IMR-90 (cell line): Measurements from ENCODE around the gene RASL11A. TPM values are rescaled to one million over a fixed set of nuclear protein-coding genes. Genes with fewer than 3 reads are reported as not detected.

Experiments used
- ATAC-seq: fragments of 200-7000 bp; cut with Tn5 transposase; 2 replicates; pipeline ENCODE4 v1.9.1; 2020; ENCODE audit warnings: low read depth, mild to moderate bottlenecking, moderate library complexity
- BruUV-seq: library from RNA; stranded (reverse); fragments of 400-500 nt; replicated peaks from 2 replicates; lab custom pipeline; 2021; lab: Mats Ljungman, UMichigan
- CTCF ChIA-PET: fragments of 300-600 bp; formaldehyde crosslinking; extraction: SDS; loops from one replicate; lab custom pipeline; 2021; ENCODE audit warnings: antibody characterized with exemption; lab: Yijun Ruan, JAX
- POLR2A ChIA-PET: fragments of 300-600 bp; sonication (Branson Sonifier 250); formaldehyde crosslinking; loops from one replicate; lab custom pipeline; 2022; ENCODE audit warnings: antibody characterized with exemption; ENCODE audit not compliant: unreplicated experiment; lab: Charles Lee
- DNase-seq: peaks from one replicate; pipeline ENCODE4 v3.0.0; 2013
- H2AFZ ChIP-seq: replicated peaks from 2 replicates; pipeline ENCODE3; 2013; ENCODE audit warnings: low read length, mild to moderate bottlenecking; ENCODE audit not compliant: poor library complexity
- H2AK5ac ChIP-seq: 2 replicates; pipeline ENCODE4 v1.6.1; 2013; ENCODE audit warnings: low read depth, low read length, inconsistent platforms
- H2AK9ac ChIP-seq: replicated peaks from 2 replicates; pipeline ENCODE3; 2013; ENCODE audit warnings: mild to moderate bottlenecking, low read depth, low read length, moderate library complexity; ENCODE audit not compliant: poor library complexity
- H2BK120ac ChIP-seq: 2 replicates; pipeline ENCODE4 v1.6.1; 2013; ENCODE audit warnings: low read depth, low read length, inconsistent platforms
- H2BK15ac ChIP-seq: 3 replicates; pipeline ENCODE4 v1.6.1; 2013; ENCODE audit warnings: low read depth, low read length, inconsistent platforms
- H2BK20ac ChIP-seq: 2 replicates; pipeline ENCODE4 v1.6.1; 2013; ENCODE audit warnings: low read depth, mild to moderate bottlenecking, inconsistent platforms, low read length, moderate library complexity
- H2BK5ac ChIP-seq: 2 replicates; pipeline ENCODE4 v1.6.1; 2013; ENCODE audit warnings: mild to moderate bottlenecking, low read depth, low read length, inconsistent platforms; ENCODE audit not compliant: poor library complexity, severe bottlenecking
- H3K14ac ChIP-seq: replicated peaks from 2 replicates; pipeline ENCODE4 v1.6.1; 2013; ENCODE audit warnings: low read depth, low read length, inconsistent platforms
- H3K18ac ChIP-seq: 2 replicates; pipeline ENCODE4 v1.6.1; 2013; ENCODE audit warnings: low read depth, low read length, control low read depth
- H3K23ac ChIP-seq: 2 replicates; pipeline ENCODE4 v1.6.1; 2013; ENCODE audit warnings: low read depth, low read length, inconsistent platforms
- H3K27ac ChIP-seq: 2 replicates; pipeline ENCODE4 v1.5.1; 2013; ENCODE audit warnings: mild to moderate bottlenecking, control low read depth, low read length; ENCODE audit not compliant: insufficient read depth
- H3K27me3 ChIP-seq: 2 replicates; pipeline ENCODE4 v1.6.1; 2013; ENCODE audit warnings: low read length; ENCODE audit not compliant: control insufficient read depth, insufficient read depth
- H3K36me3 ChIP-seq: 2 replicates; pipeline ENCODE4 v1.6.1; 2013; ENCODE audit warnings: low read length, mixed read lengths; ENCODE audit not compliant: control insufficient read depth, insufficient read depth
- H3K4ac ChIP-seq: 2 replicates; pipeline ENCODE4 v1.6.1; 2013; ENCODE audit warnings: low read depth, low read length, inconsistent platforms
- H3K4me1 ChIP-seq: 2 replicates; pipeline ENCODE4 v1.6.1; 2013; ENCODE audit warnings: low read length, mixed read lengths; ENCODE audit not compliant: control insufficient read depth, insufficient read depth
- H3K4me2 ChIP-seq: 2 replicates; pipeline ENCODE4 v1.6.1; 2013; ENCODE audit warnings: low read depth, mild to moderate bottlenecking, control low read depth, low read length, moderate library complexity
- H3K4me3 ChIP-seq: 2 replicates; pipeline ENCODE4 v1.5.1; 2013; ENCODE audit warnings: low read depth, mild to moderate bottlenecking, control low read depth, low read length, moderate library complexity; ENCODE audit not compliant: insufficient read depth
- H3K56ac ChIP-seq: 2 replicates; pipeline ENCODE4 v1.6.1; 2013; ENCODE audit warnings: low read length, inconsistent platforms; ENCODE audit not compliant: insufficient read depth; ENCODE audit errors: extremely low read depth
- H3K79me1 ChIP-seq, 2 experiments: 2 replicates each; pipeline ENCODE4 v1.6.1; 2013; ENCODE audit warnings: low read length in 2 of 2, inconsistent platforms in 1 of 2, low read depth in 1 of 2
- H3K9ac ChIP-seq: 2 replicates; pipeline ENCODE4 v1.6.1; 2013; ENCODE audit warnings: low read depth, low read length, control low read depth
- H3K9me1 ChIP-seq: 2 replicates; pipeline ENCODE4 v1.6.1; 2013; ENCODE audit warnings: low read length, inconsistent platforms; ENCODE audit not compliant: insufficient read depth
- H3K9me3 ChIP-seq: 2 replicates; pipeline ENCODE4 v1.6.1; 2013; ENCODE audit warnings: low read length; ENCODE audit not compliant: control insufficient read depth, insufficient read depth
- H4K20me1 ChIP-seq: 2 replicates; pipeline ENCODE4 v1.6.1; 2013; ENCODE audit warnings: low read length, inconsistent platforms; ENCODE audit not compliant: insufficient read depth
- H4K5ac ChIP-seq: 2 replicates; pipeline ENCODE4 v1.6.1; 2013; ENCODE audit warnings: mild to moderate bottlenecking, low read depth, low read length, control low read depth
- H4K8ac ChIP-seq, 2 experiments: 2 replicates each; pipeline ENCODE4 v1.6.1; 2013; ENCODE audit warnings: low read depth in 2 of 2, low read length in 2 of 2, control low read depth in 1 of 2, inconsistent platforms in 1 of 2
- H4K91ac ChIP-seq: 2 replicates; pipeline ENCODE4 v1.6.1; 2013; ENCODE audit warnings: low read depth, low read length, inconsistent platforms; ENCODE audit not compliant: insufficient read depth
- FOS ChIP-seq: fragments of 150-350 bp; IDR thresholded peaks from 2 replicates; pipeline ENCODE4 v1.6.1; 2016; ENCODE audit warnings: low read depth, low read length
- MAFK ChIP-seq: IDR thresholded peaks from 2 replicates; pipeline ENCODE4 v1.6.1; 2012; ENCODE audit warnings: low read depth, low read length, improper control_type of control experiment
- MXI1 ChIP-seq: IDR thresholded peaks from 2 replicates; pipeline ENCODE4 v1.6.1; 2012; ENCODE audit warnings: low read depth, mild to moderate bottlenecking, low read length, moderate library complexity, borderline replicate concordance
- SMC3 ChIP-seq: fragments of 150-350 bp; IDR thresholded peaks from 2 replicates; pipeline ENCODE4 v1.6.1; 2016; ENCODE audit warnings: low read depth, mild to moderate bottlenecking, antibody characterized with exemption, low read length, moderate library complexity
- WGBS, 2 experiments: methylation state at CpG; one replicate each; pipeline versions ENCODE4 v1.1.5 to v1.1.7; 2013; ENCODE audit warnings: missing lambda C conversion rate in 2 of 2; ENCODE audit not compliant: insufficient read length in 1 of 2; ENCODE audit errors: extremely low coverage in 2 of 2; 5-methylcytosine and 5-hydroxymethylcytosine counted together
- dilution Hi-C: fragments of 300-500 bp; cut with HindIII; formaldehyde crosslinking; loops from one replicate; pipeline ENCODE4 v1.14.3; 2018; ENCODE audit warnings: low sequenced_read_pairs; ENCODE audit not compliant: unreplicated experiment
- in situ Hi-C: fragments of 300-500 bp; cut with MboI; formaldehyde crosslinking; loops from 3 replicates; pipeline ENCODE4 v1.14.3; 2019; ENCODE audit warnings: low sequenced_read_pairs, inconsistent platforms, mixed read lengths
- intact Hi-C: fragments of 100-400 bp; cut with micrococcal nuclease; formaldehyde crosslinking; loops from 2 replicates; pipeline ENCODE4 v1.10.0; 2022
- polyA plus RNA-seq, 3 experiments: library from polyadenylated mRNA; depleted of rRNA; stranded (reverse); fragments of >200 nt; gene quantifications; 2 replicates each; pipeline ENCODE4 v1.2.3, GENCODE V29; 2012; ENCODE audit warnings: low replicate concordance in 1 of 3
- total RNA-seq: library from RNA; depleted of rRNA; stranded (reverse); fragments of >200 nt; gene quantifications from 2 replicates; pipeline ENCODE4 v1.2.3, GENCODE V29; 2012
- TF ChIP-seq, protein P1 (sequence below): fragments of 150-350 bp; IDR thresholded peaks from 2 replicates; pipeline ENCODE4 v1.6.1; 2016; ENCODE audit warnings: low read depth, mild to moderate bottlenecking, low read length, moderate library complexity, borderline replicate concordance

The RASL11A gene
- total and polyA plus RNA-seq, 2 of the 4 experiments (the other 2 are of a cell fraction), result 10.4 to 18.5 TPM

- Histone ChIP-seq H2BK5ac (no peak overlapping the region), H3K23ac (no peak overlapping the region), H2BK15ac (no peak overlapping the region), H3K79me1 (no peaks in the 10 kb centered on the region), H2AFZ (no peak overlapping the region), H2BK20ac (no peak overlapping the region), H3K4ac (no peak overlapping the region), H4K5ac (no peak overlapping the region), H4K91ac (no peak overlapping the region), H2BK120ac (no peak overlapping the region), H2AK5ac (no peak overlapping the region), H3K36me3 (no peaks in the 10 kb centered on the region), H3K9ac (no peak overlapping the region), H3K9me3 (no peaks in the 10 kb centered on the region; the same call in 1 of the 2 replicates), H3K56ac (no peak overlapping the region), H3K27me3 (peaks cover 48% of the 10 kb centered on the region), H3K4me2 (no peak overlapping the region), H3K14ac (no peak overlapping the region), H3K27ac (no peak overlapping the region), H2AK9ac (no peak overlapping the region), H3K4me1 (no peaks in the 10 kb centered on the region), H4K8ac (no peak overlapping the region), H3K9me1 (no peaks in the 10 kb centered on the region), H3K4me3 (no peak overlapping the region), H3K18ac (no peak overlapping the region), H4K20me1 (no peaks in the 10 kb centered on the region)
- no peak for ATAC-seq
- dilution Hi-C loops (no loop called here), in situ Hi-C loops (no loop called here), intact Hi-C loops (no loop called here)
- DNase-seq, result no peak
- ChIA-PET CTCF (no interaction called here), POLR2A (no interaction called here)
- no TSS peak for BruUV-seq
- WGBS, 2 experiments, result no CpG with 5 or more reads among the region's 4 CpGs
- TF ChIP-seq MXI1 (no peak), MAFK (no peak), SMC3 (no peak), FOS (no peak)
- TF ChIP-seq, protein P1, sequence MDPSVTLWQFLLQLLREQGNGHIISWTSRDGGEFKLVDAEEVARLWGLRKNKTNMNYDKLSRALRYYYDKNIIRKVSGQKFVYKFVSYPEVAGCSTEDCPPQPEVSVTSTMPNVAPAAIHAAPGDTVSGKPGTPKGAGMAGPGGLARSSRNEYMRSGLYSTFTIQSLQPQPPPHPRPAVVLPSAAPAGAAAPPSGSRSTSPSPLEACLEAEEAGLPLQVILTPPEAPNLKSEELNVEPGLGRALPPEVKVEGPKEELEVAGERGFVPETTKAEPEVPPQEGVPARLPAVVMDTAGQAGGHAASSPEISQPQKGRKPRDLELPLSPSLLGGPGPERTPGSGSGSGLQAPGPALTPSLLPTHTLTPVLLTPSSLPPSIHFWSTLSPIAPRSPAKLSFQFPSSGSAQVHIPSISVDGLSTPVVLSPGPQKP, result no peak
These were observed 25.0 kb downstream of the RASL11A start for GRCh38 chr13:27295660-27296059.
